Uterus (tissue), 2 donors: ENCODE measurements around the gene UGGT2.

ENCODE experiments used
- CTCF ChIP-seq, 4 experiments: fragments of 200-600 bp in 2 of 4; fragments of 450-650 bp in 2 of 4; sonication (generic) in 2 of 4; IDR thresholded peaks; one replicate each; pipeline ENCODE4 v1.5.1; 2016 to 2019; ENCODE audit warnings: antibody characterized with exemption in 4 of 4, mild to moderate bottlenecking in 2 of 4, moderate library complexity in 1 of 4
- POLR2A ChIP-seq, 2 donors: fragments of 450-650 bp; IDR thresholded peaks; one replicate each; pipeline ENCODE4 v1.6.1; 2016; ENCODE audit warnings: antibody characterized with exemption in 2 of 2, mild to moderate bottlenecking in 1 of 2, moderate library complexity in 1 of 2

GRCh38 chr13:95784161-95784899, 268.9 kb downstream of the UGGT2 start:
- no peak for TF ChIP-seq CTCF (IDR thresholded peaks at IDR 0.05)
- TF ChIP-seq POLR2A (IDR thresholded peaks at IDR 0.05): no peak
